SK-N-SH (cell line): Measurements from ENCODE around the gene ZEB2. TPM values are rescaled to one million over a fixed set of nuclear protein-coding genes. Genes with fewer than 3 reads are reported as not detected.

Source experiments
- CTCF ChIA-PET: fragments of 300-600, 350-600 bp; formaldehyde crosslinking; extraction: SDS; loops from one replicate; lab custom pipeline; 2021; lab: Yijun Ruan, JAX
- POLR2A ChIA-PET: fragments of 350-600 bp; sonication (Branson Sonifier 250); formaldehyde crosslinking; extraction: SDS; loops from one replicate; lab custom pipeline; 2020; ENCODE audit warnings: antibody characterized with exemption, inconsistent platforms; lab: Yijun Ruan, JAX
- DNase-seq: peaks from one replicate; pipeline ENCODE4 v3.0.0; 2012
- H2AFZ ChIP-seq: fragments of 200-600 bp; sonication (generic); 2 replicates; pipeline ENCODE4 v1.8.1; 2016; ENCODE audit warnings: antibody characterized with exemption, mild to moderate bottlenecking, low read depth
- H3F3A ChIP-seq: fragments of 200-600 bp; sonication (generic); replicated peaks from 2 replicates; pipeline ENCODE3; 2016; ENCODE audit warnings: antibody characterized with exemption, mild to moderate bottlenecking; ENCODE audit not compliant: insufficient read depth
- H3K27ac ChIP-seq, 2 experiments: fragments of 200-500 bp in 1 of 2; fragments of 200-600 bp in 1 of 2; sonication (Bioruptor generic) in 1 of 2; sonication (generic), shearing (Covaris generic) in 1 of 2; 2 replicates each; pipeline versions ENCODE4 v1.5.1 to v1.6.1; 2014 to 2016; ENCODE audit warnings: low read depth in 2 of 2, inconsistent platforms in 1 of 2, low read length in 1 of 2, mild to moderate bottlenecking in 1 of 2, mixed read lengths in 1 of 2
- H3K27me3 ChIP-seq: fragments of 200-600 bp; sonication (generic), shearing (Covaris generic); 2 replicates; pipeline ENCODE4 v1.6.1; 2016; ENCODE audit warnings: mixed run types; ENCODE audit not compliant: insufficient read depth
- H3K36me3 ChIP-seq, 2 experiments: fragments of 200-500 bp in 1 of 2; fragments of 200-600 bp in 1 of 2; sonication (Bioruptor generic) in 1 of 2; sonication (generic) in 1 of 2; replicated peaks in 1 of 2; 2 replicates each; pipeline versions ENCODE3 to v1.5.1; 2014 to 2016; ENCODE audit warnings: low read length in 1 of 2, mild to moderate bottlenecking in 1 of 2; ENCODE audit not compliant: insufficient read depth in 2 of 2, control insufficient read depth in 1 of 2
- H3K4me1 ChIP-seq, 2 experiments: fragments of 200-500 bp in 1 of 2; fragments of 200-600 bp in 1 of 2; sonication (Bioruptor generic) in 1 of 2; sonication (generic), shearing (Covaris generic) in 1 of 2; 2 replicates each; pipeline versions ENCODE4 v1.5.1 to v1.6.1; 2014 to 2016; ENCODE audit warnings: low read depth in 1 of 2, low read length in 1 of 2, mixed run types in 1 of 2; ENCODE audit not compliant: insufficient read depth in 2 of 2, control insufficient read depth in 1 of 2
- H3K4me2 ChIP-seq: fragments of 200-600 bp; sonication (generic), shearing (Covaris generic); 2 replicates; pipeline ENCODE4 v1.6.1; 2017; ENCODE audit warnings: mixed run types
- H3K4me3 ChIP-seq, 2 experiments: fragments of 200-500 bp in 1 of 2; fragments of 200-600 bp in 1 of 2; sonication (Bioruptor generic) in 1 of 2; sonication (generic), shearing (Covaris generic) in 1 of 2; 2 replicates each; pipeline versions ENCODE4 v1.5.1 to v1.8.1; 2014 to 2016; ENCODE audit warnings: low read depth in 2 of 2, inconsistent platforms in 1 of 2, low read length in 1 of 2, mild to moderate bottlenecking in 1 of 2, mixed read lengths in 1 of 2, moderate library complexity in 1 of 2
- H3K79me2 ChIP-seq: fragments of 200-600 bp; sonication (generic); 2 replicates; pipeline ENCODE4 v1.8.1; 2017; ENCODE audit warnings: mild to moderate bottlenecking; ENCODE audit not compliant: insufficient read depth
- H3K9ac ChIP-seq: fragments of 200-600 bp; sonication (generic); 2 replicates; pipeline ENCODE4 v1.6.1; 2017; ENCODE audit warnings: mixed run types
- H3K9me2 ChIP-seq: fragments of 200-600 bp; sonication (generic); 2 replicates; pipeline ENCODE4 v1.6.1; 2017; ENCODE audit warnings: mixed run types
- H3K9me3 ChIP-seq: fragments of 200-600 bp; sonication (generic); 2 replicates; pipeline ENCODE4 v1.6.1; 2017; ENCODE audit warnings: mixed run types, mild to moderate bottlenecking, moderate library complexity
- H4K20me1 ChIP-seq: fragments of 200-600 bp; sonication (generic); 2 replicates; pipeline ENCODE4 v1.6.1; 2017; ENCODE audit warnings: mild to moderate bottlenecking, mixed run types; ENCODE audit not compliant: insufficient read depth
- CTCF ChIP-seq: fragments of 200-600 bp; sonication (generic); IDR thresholded peaks from 2 replicates; pipeline ENCODE4 v1.6.1; 2017; ENCODE audit warnings: antibody characterized with exemption, mild to moderate bottlenecking, moderate library complexity
- EZH2phosphoT487 ChIP-seq: fragments of 200-600 bp; sonication (generic); IDR thresholded peaks from 2 replicates; pipeline ENCODE4 v1.6.1; 2017; ENCODE audit warnings: low read depth, mixed run types, mild to moderate bottlenecking, antibody characterized with exemption, moderate library complexity, borderline replicate concordance
- GABPA ChIP-seq: IDR thresholded peaks from 2 replicates; pipeline ENCODE4 v1.4.0; 2012; ENCODE audit warnings: low read depth, mild to moderate bottlenecking
- IRF3 ChIP-seq: fragments of 150-350 bp; IDR thresholded peaks from 2 replicates; pipeline ENCODE4 v1.6.1; 2016; ENCODE audit warnings: mild to moderate bottlenecking, low read depth, low read length
- NRF1 ChIP-seq: IDR thresholded peaks from 2 replicates; pipeline ENCODE4 v1.6.1; 2012; ENCODE audit warnings: low read depth, mild to moderate bottlenecking, low read length
- RAD21 ChIP-seq: IDR thresholded peaks from 2 replicates; pipeline ENCODE4 v1.6.1; 2012; ENCODE audit warnings: mild to moderate bottlenecking, low read length
- RCOR1 ChIP-seq: fragments of 150-350 bp; IDR thresholded peaks from 2 replicates; pipeline ENCODE4 v1.6.1; 2017; ENCODE audit warnings: antibody characterized with exemption, low read length
- RXRA ChIP-seq: IDR thresholded peaks from 2 replicates; pipeline ENCODE4 v1.4.0; 2012; ENCODE audit warnings: low read depth, mild to moderate bottlenecking, borderline replicate concordance
- SIN3A ChIP-seq: IDR thresholded peaks from 2 replicates; pipeline ENCODE4 v1.6.1; 2012; ENCODE audit warnings: low read depth, mild to moderate bottlenecking, low read length, moderate library complexity, borderline replicate concordance
- SMC3 ChIP-seq: IDR thresholded peaks from 2 replicates; pipeline ENCODE4 v1.6.1; 2012; ENCODE audit warnings: low read depth, low read length, improper control_type of control experiment
- TCF12 ChIP-seq: IDR thresholded peaks from 2 replicates; pipeline ENCODE4 v1.4.0; 2012
- WGBS: methylation state at CpG from one replicate; pipeline ENCODE4 v1.1.6; 2017; ENCODE audit warnings: low lambda C conversion rate; 5-methylcytosine and 5-hydroxymethylcytosine counted together
- polyA plus RNA-seq, 3 experiments: library from polyadenylated mRNA; depleted of rRNA; stranded (reverse); fragments of >200 nt; gene quantifications; 2 replicates each; pipeline ENCODE4 v1.2.3, GENCODE V29; 2012
- TF ChIP-seq, protein P1 (sequence below): IDR thresholded peaks from 2 replicates; pipeline ENCODE4 v1.4.0; 2012; ENCODE audit warnings: low read depth
- TF ChIP-seq, protein P2 (sequence below): IDR thresholded peaks from 2 replicates; pipeline ENCODE4; 2012

ZEB2 gene
- polyA plus RNA-seq, 1 of the 3 experiments (the other 2 are of a cell fraction): 16.3 TPM

GRCh38 chr2:144412709-144413108 is 107.2 kb downstream of the ZEB2 start:
- Histone ChIP-seq H3K79me2 (no peaks in the 10 kb centered on the region; the same call in 1 of the 2 replicates), H3K27me3 (no peaks in the 10 kb centered on the region), H2AFZ (no peak overlapping the region), H3K4me1 (no peaks in the 10 kb centered on the region; a peak in 1 of 4 replicates), H3K36me3 (peaks cover 25 to 60% of the 10 kb centered on the region in 2 experiments), H3K4me3 (no peak overlapping the region), H3K9me3 (no peaks in the 10 kb centered on the region), H3K27ac (no peak overlapping the region), H3F3A (no peaks in the 10 kb centered on the region), H3K9ac (no peak overlapping the region), H3K9me2 (no peaks in the 10 kb centered on the region), H3K4me2 (no peak overlapping the region), H4K20me1 (no peaks in the 10 kb centered on the region)
- 98% methylated on average over 2 of the region's 2 CpGs for WGBS
- ChIA-PET POLR2A (no interaction called here), CTCF (interaction anchor here (1.5 to 2.0 kb wide), 3 partner anchors 14 to 1340 kb away, joined by 3 to 4 read pairs (median 4); no protein-coding TSS in a partner anchor)
- no peak for TF ChIP-seq RXRA
- TF ChIP-seq RCOR1: no peak
- TF ChIP-seq EZH2phosphoT487: no peak
- TF ChIP-seq CTCF: no peak
- no peak for DNase-seq

DNA sequence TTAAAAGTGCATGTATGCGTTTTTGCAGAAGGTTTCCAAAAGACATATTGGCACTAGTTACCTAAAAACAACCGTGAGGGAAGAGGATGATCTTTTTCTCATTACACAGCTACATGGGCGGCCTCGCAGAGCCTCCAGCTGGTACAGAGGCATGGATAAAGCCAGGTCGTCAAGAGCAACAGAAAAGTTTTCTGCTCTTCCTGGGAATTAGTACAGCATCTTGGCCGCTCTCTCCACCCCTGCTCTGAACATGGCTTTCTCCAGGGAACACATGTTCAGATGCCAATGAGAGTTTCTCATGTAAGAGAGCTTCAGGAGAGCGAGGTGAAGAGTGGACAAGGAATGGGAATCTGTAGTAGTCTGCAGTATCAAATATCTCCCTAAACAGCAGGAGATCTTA is 108.4 kb downstream of the ZEB2 start:
- TF ChIP-seq SMC3 (no peak), IRF3 (no peak), RAD21 (no peak), GABPA (no peak), TCF12 (no peak), NRF1 (no peak), SIN3A (no peak)
- TF ChIP-seq, protein P1, sequence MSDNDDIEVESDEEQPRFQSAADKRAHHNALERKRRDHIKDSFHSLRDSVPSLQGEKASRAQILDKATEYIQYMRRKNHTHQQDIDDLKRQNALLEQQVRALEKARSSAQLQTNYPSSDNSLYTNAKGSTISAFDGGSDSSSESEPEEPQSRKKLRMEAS: no peak
- TF ChIP-seq, protein P2, sequence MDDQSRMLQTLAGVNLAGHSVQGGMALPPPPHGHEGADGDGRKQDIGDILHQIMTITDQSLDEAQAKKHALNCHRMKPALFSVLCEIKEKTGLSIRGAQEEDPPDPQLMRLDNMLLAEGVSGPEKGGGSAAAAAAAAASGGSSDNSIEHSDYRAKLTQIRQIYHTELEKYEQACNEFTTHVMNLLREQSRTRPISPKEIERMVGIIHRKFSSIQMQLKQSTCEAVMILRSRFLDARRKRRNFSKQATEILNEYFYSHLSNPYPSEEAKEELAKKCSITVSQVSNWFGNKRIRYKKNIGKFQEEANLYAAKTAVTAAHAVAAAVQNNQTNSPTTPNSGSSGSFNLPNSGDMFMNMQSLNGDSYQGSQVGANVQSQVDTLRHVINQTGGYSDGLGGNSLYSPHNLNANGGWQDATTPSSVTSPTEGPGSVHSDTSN: no peak
- Histone ChIP-seq H3K36me3 (peaks cover 15 to 59% of the 10 kb centered on the region in 2 experiments), H3K4me2 (no peak overlapping the region), H3K9me2 (no peaks in the 10 kb centered on the region), H3F3A (peaks cover 1% of the 10 kb centered on the region), H3K9ac (no peak overlapping the region), H2AFZ (no peak overlapping the region), H3K27me3 (no peaks in the 10 kb centered on the region), H3K9me3 (no peaks in the 10 kb centered on the region), H3K4me1 (peaks cover 0 to under 1% of the 10 kb centered on the region in 2 experiments; a peak in 2 of 4 replicates), H3K4me3 (no peak overlapping the region), H3K79me2 (no peaks in the 10 kb centered on the region; the same call in 1 of the 2 replicates), H3K27ac (no peak overlapping the region; a peak in 1 of 4 replicates), H4K20me1 (no peaks in the 10 kb centered on the region)
- POLR2A ChIA-PET: no interaction called here
- no peak for DNase-seq
- CTCF ChIA-PET: interaction anchor here (0.6 kb wide), 1 partner anchor 204 kb away, joined by 3 read pairs; no protein-coding TSS in a partner anchor
- 99% methylated on average over 7 of the region's 7 CpGs for WGBS
